ENCODE measurements around the gene ADAMTS18.

Gene ADAMTS18

DNA sequence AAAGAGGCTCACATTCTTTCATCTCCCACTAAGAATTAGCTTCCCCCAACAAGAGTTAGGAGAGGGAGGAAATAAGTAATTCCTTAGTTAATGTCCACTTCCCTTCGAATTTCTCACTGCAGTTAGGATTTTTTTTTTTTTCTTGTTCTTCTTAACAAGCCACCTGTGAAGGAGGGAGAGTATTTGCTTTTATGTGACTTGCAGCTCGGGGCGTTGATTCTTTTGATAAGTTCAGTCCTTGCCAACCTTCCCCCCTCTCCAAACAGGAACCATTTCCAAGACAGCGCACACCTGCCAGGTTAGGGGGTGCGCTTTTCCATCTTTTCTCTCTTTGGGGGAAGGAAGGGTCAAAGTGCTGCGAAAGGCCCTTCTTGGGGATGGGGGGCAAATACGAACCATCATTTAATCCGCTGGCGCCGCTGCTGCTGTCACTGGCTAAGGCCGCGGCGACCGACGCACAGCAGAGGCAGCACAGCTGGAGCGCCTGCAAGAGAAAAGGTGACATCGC is 758 bp downstream of the ADAMTS18 start:
- DNase-seq (ENCODE audit: low read depth in 2 of 2), result no peak

DNA sequence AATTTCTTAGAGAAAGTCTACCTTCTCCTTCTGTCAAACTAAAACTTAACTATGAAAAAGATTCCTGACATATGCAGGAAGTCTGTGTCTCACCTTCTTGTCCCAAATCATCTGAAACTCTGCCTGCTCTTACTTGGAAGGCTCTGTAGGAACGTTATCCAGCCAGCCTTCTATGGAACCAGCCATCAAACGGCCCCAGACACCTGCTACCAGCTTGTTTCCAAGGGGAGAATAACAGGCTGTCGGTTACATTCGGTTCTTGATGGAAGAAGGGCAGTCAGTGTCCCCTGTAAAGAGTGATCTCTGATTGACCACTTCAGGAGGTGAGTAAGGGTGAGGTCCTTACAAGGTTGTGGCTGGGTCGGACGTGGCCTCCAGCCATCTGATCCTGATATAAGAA is 1.7 kb downstream of the ADAMTS18 start:
- no peak for DNase-seq (ENCODE audit: low read depth in 2 of 2)

- DNase-seq (ENCODE audit: low read depth in 2 of 2), result no peak
Measured at GRCh38 chr16:77432264-77432663, 2.6 kb downstream of the ADAMTS18 start.

GRCh38 chr16:77430787-77431585 is 3.8 kb downstream of the ADAMTS18 start:
- DNase-seq (ENCODE audit: low read depth in 2 of 2), result no peak

GRCh38 chr16:77430360-77430759 is 4.5 kb downstream of the ADAMTS18 start:
- no peak for DNase-seq (ENCODE audit: low read depth in 2 of 2)

DNA sequence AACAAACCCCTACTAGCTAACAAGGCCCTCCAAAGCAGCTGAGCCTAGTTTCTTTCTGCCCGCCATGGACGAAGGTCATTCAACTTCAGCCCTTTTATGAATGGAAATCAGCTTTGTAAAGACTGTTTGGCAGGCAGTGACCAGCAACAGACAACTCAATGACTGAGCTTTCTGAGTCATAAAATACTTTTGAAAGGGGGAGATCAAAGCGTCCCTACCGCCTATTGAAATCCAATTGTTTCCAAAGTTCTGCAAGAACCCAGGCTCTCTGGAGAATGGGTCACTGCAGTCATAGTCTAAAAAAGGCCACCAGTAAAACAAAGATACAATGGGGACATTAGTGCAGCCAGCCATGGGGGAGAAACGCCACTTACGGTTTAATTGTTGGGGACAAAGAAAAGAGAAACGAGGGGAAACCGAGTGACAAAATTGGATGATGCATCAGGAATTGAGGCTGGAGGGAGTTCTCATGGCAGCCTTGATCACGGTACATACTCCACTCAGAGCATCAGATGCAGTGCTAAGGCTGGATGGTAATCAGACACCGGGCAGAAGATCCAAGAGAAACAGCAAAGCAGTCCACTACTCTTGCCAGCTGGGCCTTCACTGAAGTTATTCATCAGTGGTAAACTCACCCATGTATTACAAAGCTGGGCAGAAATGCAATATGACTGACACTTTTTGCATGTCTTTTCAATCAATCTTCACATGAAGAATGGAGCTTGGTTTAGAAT is 9.8 kb downstream of the ADAMTS18 start:
- no peak for DNase-seq (ENCODE audit: low read depth in 2 of 2)

DNA sequence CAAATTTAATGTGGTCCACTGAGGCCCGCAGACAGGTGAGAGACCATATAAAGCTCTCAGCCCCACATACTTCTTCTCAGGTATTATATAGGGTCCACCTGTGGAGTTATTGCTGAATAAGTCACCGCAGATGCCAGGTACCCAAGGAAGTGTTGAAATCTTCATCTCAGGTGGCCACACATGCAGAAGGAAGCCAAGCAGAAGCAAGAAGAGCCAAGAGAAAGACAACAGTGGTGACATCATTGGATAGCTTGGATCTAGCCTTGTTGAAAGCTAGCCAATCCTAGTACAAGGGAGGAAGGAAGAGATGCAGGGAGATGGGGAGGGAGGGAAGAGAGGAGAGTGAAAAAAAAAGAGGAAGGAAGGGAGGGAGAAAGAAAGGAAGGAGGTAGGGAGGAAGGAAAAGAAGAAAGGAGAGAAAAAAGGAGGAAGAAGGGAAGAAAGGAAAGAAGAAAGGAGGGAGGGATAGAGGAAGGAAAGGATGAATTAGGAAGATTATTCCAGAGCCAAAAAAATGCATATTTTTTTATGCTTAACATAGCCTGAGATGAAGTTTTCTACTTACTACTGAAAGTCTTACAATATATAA is 12.5 kb downstream of the ADAMTS18 start:
- DNase-seq (ENCODE audit: low read depth in 2 of 2), result no peak

DNA sequence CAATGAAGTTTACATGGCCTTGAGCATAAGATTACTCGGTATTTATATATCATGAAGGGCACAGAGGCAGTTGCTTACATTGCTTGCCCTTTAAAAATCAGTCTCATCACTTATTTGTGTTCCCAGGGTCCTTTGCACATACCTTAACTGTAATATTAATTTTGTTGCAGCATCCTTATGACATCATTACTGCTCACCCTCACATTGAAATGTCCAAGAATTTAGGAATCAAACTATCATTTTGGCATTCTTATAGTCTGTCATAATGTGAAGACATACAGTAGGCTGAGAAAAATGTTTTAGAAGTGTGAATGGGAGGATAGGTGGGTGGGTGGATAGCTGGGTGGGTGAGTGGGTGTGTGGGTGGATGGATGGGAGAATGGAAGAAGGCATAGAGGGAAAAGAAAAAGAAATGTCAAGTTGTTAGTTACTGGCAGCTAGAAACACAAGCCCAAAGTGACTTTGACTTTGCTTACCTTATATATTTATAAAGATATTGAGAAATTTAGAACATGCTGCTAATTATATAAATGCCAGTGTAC is 17.8 kb downstream of the ADAMTS18 start:
- DNase-seq (ENCODE audit: low read depth in 2 of 2), result no peak

GRCh38 chr16:77414752-77415231 is 20.0 kb downstream of the ADAMTS18 start:
- DNase-seq (ENCODE audit: low read depth in 2 of 2), result no peak

GRCh38 chr16:77410449-77410848 is 24.4 kb downstream of the ADAMTS18 start:
- no peak for DNase-seq (ENCODE audit: low read depth in 2 of 2)

GRCh38 chr16:77409311-77409710 is 25.5 kb downstream of the ADAMTS18 start:
- DNase-seq (ENCODE audit: low read depth in 2 of 2), result no peak

- DNase-seq (ENCODE audit: low read depth in 2 of 2), result no peak
Measured at GRCh38 chr16:77408607-77409006, 26.2 kb downstream of the ADAMTS18 start.

DNA sequence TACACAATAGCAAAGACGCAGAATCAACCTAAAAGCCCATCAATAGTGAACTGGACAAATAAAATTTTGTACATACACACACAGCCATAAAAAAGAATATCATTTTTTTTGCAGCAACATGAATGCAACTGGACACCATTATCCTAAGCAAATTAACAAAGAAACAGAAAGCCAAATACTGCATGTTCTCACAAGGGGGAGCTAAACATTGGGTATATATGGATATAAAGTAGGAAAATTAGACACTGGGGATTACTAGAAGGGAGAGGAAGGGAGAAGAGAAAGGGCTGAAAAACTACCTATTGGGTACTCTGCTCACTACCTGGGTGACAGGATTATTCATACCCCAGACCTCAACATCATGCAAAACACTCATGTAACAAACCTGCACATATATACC is 28.2 kb downstream of the ADAMTS18 start:
- no peak for DNase-seq (ENCODE audit: low read depth in 2 of 2)

GRCh38 chr16:77404775-77405174 is 30.1 kb downstream of the ADAMTS18 start:
- no peak for DNase-seq (ENCODE audit: low read depth in 2 of 2)

DNA sequence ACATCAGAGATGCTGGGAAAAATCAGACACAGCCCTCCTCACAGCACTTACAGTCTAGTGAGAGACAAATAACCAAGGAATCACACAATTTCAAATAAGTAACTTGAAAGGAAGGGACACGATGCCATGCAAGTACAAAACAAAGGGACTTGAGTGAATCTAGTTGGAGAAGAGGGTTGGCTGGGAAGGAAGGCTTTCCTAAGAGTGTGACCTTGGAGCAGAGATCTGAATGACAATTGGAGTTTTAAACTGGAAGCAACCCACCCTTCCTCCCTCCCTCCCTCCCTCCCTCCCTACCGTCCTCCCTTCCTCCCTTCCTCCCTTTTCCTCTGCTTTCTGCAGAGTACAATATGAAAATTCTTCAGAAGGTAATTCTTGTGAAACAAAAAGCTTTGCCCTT is 31.1 kb downstream of the ADAMTS18 start:
- DNase-seq (ENCODE audit: low read depth in 2 of 2), result no peak

- DNase-seq (ENCODE audit: low read depth in 2 of 2), result no peak
Measured at GRCh38 chr16:77402672-77403071, 32.2 kb downstream of the ADAMTS18 start.

- no peak for DNase-seq (ENCODE audit: low read depth in 2 of 2)
Measured at GRCh38 chr16:77402118-77402517, 32.7 kb downstream of the ADAMTS18 start.

GRCh38 chr16:77399546-77399945 is 35.3 kb downstream of the ADAMTS18 start:
- DNase-seq (ENCODE audit: low read depth in 2 of 2), result no peak

- no peak for DNase-seq (ENCODE audit: low read depth in 2 of 2)
Measured at GRCh38 chr16:77399066-77399465, 35.8 kb downstream of the ADAMTS18 start.

DNA sequence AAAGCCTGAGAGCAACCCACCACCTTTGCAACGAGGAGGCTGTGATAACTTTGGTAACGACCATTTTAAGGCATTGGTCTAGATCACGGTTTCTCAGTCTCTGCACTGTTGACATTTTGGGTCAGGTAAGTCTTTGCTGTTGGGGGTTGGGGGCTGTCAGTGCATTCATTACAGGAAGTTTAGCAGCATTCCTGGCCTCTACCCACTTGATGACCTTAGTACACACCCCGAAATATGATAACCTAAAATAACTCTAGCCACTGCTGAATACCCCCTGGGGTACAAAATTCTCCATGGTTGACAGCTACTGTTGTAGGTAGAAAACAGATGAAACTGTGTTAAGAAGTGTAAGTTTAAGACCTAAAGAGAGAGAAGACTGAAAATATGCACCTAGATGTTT is 36.3 kb downstream of the ADAMTS18 start:
- DNase-seq (ENCODE audit: low read depth in 2 of 2), result no peak

DNA sequence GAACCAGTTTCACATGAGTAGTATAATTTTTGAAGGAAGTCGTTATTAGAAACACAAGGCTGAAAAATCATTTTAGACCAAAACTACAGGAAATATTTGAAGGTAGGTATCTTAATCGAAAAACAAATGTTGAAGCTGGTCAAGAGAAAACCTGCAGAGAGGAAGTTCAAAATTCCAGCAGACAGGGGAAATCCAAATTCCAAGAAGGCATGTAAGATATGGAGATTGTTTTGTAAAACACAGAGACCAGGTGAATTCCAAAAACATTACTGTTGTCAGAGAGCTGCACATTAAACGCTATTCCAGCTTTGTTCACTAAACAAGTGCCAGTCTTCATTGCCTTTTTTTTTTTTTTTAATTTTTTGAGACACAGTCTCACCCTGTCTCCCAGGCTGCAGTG is 38.4 kb downstream of the ADAMTS18 start:
- no peak for DNase-seq (ENCODE audit: low read depth in 2 of 2)

DNA sequence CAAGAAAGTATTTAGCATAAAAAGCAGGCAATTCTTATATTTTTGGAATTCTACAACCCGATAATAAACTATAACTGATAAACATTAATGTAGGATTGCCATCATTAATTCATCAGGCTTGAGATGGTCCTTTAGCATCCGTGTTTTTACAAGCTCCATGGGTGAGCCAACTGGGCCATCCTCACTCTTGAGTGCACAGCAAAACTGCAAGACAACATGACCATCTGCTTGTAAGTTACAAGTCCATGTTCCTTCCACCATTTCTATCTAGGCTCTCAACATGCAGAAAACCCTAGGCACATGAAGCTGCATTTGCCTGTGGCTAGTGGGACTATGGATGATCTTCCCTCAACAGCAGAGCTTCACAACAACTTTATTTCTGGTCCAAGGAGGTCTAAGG is 40.1 kb downstream of the ADAMTS18 start:
- DNase-seq (ENCODE audit: low read depth in 2 of 2), result no peak

Measured in stimulated activated CD4-positive, alpha-beta T cell treated with anti-CD3 and anti-CD28 coated beads, Interleukin-1b, Interleukin-23, amount 100 ng/mL, for 4 hours (primary cell).